ENCODE results near the gene NLRP4. TPM values are rescaled to one million over a fixed set of nuclear protein-coding genes. Genes with fewer than 3 reads are reported as not detected.

NLRP4 gene
- total RNA-seq (2014; rRNA removed), result not detected in 2 replicates
- polyA plus RNA-seq (2012), result not detected

GRCh38 chr19:55836340-55836739, at the start of gene NLRP4:
Gene NLRP4 (plus strand): TSS chr19:55836540. CDS start chr19:55852081, 15,541 bp downstream.
- no peak for DNase-seq (ENCODE audit: low read depth)

- no peak for DNase-seq (ENCODE audit: low read depth)
These were observed 41.3 kb upstream of the NLRP4 start for GRCh38 chr19:55795021-55795420.

GRCh38 chr19:55801416-55801815, 34.9 kb upstream of the NLRP4 start:
- no peak for DNase-seq (ENCODE audit: low read depth)

- no peak for DNase-seq (ENCODE audit: low read depth)
These were observed 34.1 kb upstream of the NLRP4 start for GRCh38 chr19:55802281-55802680.

GRCh38 chr19:55809381-55810058, 26.8 kb upstream of the NLRP4 start:
- peak; percentile 80 for DNase-seq (ENCODE audit: low read depth)

GRCh38 chr19:55811340-55811739, 25.0 kb upstream of the NLRP4 start:
- DNase-seq (ENCODE audit: low read depth), result no peak

- no peak for DNase-seq (ENCODE audit: low read depth)
These were observed 23.9 kb upstream of the NLRP4 start for GRCh38 chr19:55812449-55812848.

- no peak for DNase-seq (ENCODE audit: low read depth)
These were observed 22.4 kb upstream of the NLRP4 start for GRCh38 chr19:55813906-55814305.

- no peak for DNase-seq (ENCODE audit: low read depth)
These were observed 16.3 kb upstream of the NLRP4 start for GRCh38 chr19:55820037-55820436.

- no peak for DNase-seq (ENCODE audit: low read depth)
These were observed 5.7 kb upstream of the NLRP4 start for GRCh38 chr19:55830656-55831055.

GRCh38 chr19:55831846-55832245, 4.5 kb upstream of the NLRP4 start, which contains the start of gene NLRP11:
Gene NLRP11 (minus strand): TSS chr19:55831999. CDS start chr19:55818174, 13,825 bp downstream.
- DNase-seq (ENCODE audit: low read depth), result no peak

- DNase-seq (ENCODE audit: low read depth), result no peak
These were observed 3.7 kb upstream of the NLRP4 start for GRCh38 chr19:55832676-55833075.

- DNase-seq (ENCODE audit: low read depth), result no peak
These were observed 1.9 kb downstream of the NLRP4 start for GRCh38 chr19:55838251-55838650.

GRCh38 chr19:55838906-55839305, 2.6 kb downstream of the NLRP4 start:
- DNase-seq (ENCODE audit: low read depth), result no peak

GRCh38 chr19:55855160-55855559, 18.8 kb downstream of the NLRP4 start:
- DNase-seq (ENCODE audit: low read depth), result no peak

GRCh38 chr19:55857149-55857548, 20.8 kb downstream of the NLRP4 start:
- no peak for DNase-seq (ENCODE audit: low read depth)

GRCh38 chr19:55857974-55858373, 21.6 kb downstream of the NLRP4 start:
- no peak for DNase-seq (ENCODE audit: low read depth)

GRCh38 chr19:55858401-55858800, 22.1 kb downstream of the NLRP4 start:
- no peak for DNase-seq (ENCODE audit: low read depth)

- DNase-seq (ENCODE audit: low read depth), result no peak
These were observed 22.6 kb downstream of the NLRP4 start for GRCh38 chr19:55858969-55859368.

GRCh38 chr19:55866521-55866920, 30.2 kb downstream of the NLRP4 start:
- no peak for DNase-seq (ENCODE audit: low read depth)

GRCh38 chr19:55867101-55867500, 30.8 kb downstream of the NLRP4 start:
- no peak for DNase-seq (ENCODE audit: low read depth)

- no peak for DNase-seq (ENCODE audit: low read depth)
These were observed 34.4 kb downstream of the NLRP4 start for GRCh38 chr19:55870736-55871135.

- DNase-seq (ENCODE audit: low read depth), result no peak
These were observed 40.9 kb downstream of the NLRP4 start for GRCh38 chr19:55877211-55877610.

GRCh38 chr19:55882626-55883025, 46.3 kb downstream of the NLRP4 start:
- no peak for DNase-seq (ENCODE audit: low read depth)
